GM19193 (cell line): ENCODE measurements around the gene TACC2.

Source experiments
- POLR2A ChIP-seq: IDR thresholded peaks from 4 replicates; pipeline ENCODE4 v1.6.1; 2011; ENCODE audit not compliant: insufficient read depth, insufficient read length; ENCODE audit errors: extremely low read depth

Gene TACC2

DNA sequence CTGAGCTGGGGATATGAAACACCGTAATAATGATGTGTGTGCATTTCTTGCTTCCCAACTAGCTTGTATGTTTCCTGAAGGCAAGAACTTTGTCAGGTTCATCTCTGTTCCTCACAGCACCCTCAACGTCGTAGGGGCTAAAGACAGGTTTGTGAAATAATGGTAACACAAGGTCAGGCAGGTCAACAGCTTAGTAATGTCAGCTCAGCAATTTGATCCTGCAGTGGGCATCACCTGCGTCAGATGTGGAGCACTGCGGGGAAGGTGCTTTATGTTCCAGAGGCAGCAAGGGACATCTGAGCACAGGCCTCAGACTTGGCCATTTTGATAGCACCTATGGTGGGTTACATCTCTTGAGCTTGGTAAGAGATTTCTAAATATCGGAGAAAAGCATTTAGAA is 230.4 kb downstream of the TACC2 start:
- TF ChIP-seq POLR2A: no peak

GRCh38 chr10:122220736-122221135 is 231.8 kb downstream of the TACC2 start:
- no peak for TF ChIP-seq POLR2A

- no peak for TF ChIP-seq POLR2A
Measured at GRCh38 chr10:122221958-122222357, 233.0 kb downstream of the TACC2 start.

GRCh38 chr10:122222638-122223037 is 233.7 kb downstream of the TACC2 start:
- TF ChIP-seq POLR2A: no peak

- TF ChIP-seq POLR2A: no peak
Measured at GRCh38 chr10:122224159-122224558, 235.2 kb downstream of the TACC2 start.

- no peak for TF ChIP-seq POLR2A
Measured at GRCh38 chr10:122225330-122225729, 236.4 kb downstream of the TACC2 start.

DNA sequence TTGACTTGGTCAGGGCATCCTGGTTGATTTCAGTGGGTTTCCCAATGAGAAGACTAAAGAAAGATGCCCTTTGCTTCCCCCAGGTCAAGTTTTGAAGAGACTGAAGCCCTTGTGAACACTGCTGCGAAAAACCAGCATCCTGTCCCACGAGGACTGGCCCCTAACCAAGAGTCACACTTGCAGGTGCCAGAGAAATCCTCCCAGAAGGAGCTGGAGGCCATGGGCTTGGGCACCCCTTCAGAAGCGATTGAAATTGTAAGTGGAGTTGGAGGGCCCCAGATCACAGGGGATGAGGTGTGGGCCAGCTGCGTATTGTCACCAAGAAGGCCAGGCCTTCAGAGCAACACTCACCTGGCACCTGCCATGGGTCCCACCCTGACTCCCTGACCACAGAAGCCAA is 238.8 kb downstream of the TACC2 start:
- no peak for TF ChIP-seq POLR2A

- no peak for TF ChIP-seq POLR2A
Measured at GRCh38 chr10:122229666-122230065, 240.7 kb downstream of the TACC2 start.

DNA sequence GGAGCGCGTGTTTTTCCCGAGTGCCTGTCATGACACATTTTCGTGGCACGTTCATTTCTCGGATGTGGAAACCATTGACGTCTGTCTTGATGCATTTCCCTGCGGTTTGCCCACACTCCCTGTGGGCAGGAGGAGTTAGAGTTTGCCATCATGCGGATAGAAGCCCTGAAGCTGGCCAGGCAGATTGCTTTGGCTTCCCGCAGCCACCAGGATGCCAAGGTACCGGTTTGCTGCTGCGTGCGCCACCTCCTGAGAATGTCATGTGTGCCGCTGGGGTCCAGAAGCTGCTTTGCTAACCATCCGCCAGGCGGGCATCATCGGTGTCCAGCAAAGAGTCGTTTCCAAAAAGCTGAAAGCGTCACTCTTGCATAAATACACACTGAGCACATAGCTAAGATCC is 241.3 kb downstream of the TACC2 start:
- no peak for TF ChIP-seq POLR2A

GRCh38 chr10:122232769-122233168 is 243.8 kb downstream of the TACC2 start:
- no peak for TF ChIP-seq POLR2A

DNA sequence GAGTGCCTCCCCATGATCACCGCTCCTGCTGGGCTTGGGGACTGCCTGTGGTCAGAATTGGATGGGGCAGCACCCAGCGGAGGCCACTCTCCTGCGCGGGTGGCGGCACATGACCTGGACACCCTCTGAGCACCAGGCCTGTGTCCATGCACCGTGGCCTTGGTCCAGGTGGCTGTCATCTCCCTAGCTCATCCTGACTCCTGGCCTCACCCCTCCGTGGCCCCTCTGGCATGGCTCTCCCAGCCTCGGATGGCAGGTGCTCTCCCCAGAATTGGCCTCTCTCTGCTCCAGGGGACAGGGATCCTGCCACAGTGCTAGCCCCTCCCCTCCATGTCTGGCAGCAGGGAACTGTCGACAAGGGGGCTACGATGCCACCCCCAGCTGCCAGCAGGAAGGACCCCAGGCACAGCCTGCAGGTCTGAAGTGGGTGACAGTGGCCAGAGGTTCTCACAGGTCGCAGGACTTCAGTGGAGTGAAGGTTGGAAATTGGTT is 244.9 kb downstream of the TACC2 start:
- no peak for TF ChIP-seq POLR2A

DNA sequence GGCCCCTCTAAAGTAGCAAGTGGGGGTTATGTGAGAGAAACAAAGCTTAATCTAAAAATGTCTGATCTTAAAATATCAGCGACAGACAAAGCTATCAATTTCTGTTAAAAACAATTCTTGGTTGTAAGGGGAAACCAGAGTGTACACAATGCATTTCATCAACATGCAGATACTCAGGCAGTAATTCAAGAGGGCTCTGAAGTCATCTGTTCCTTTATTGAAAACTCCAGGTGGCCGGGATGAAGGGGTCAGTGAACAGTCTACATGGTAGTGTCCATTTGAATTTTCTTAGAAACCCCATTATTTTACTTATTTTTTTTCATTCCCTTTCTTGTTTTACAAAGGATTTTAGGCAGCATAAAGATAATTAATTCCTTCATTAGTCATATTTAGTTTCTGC is 245.5 kb downstream of the TACC2 start:
- no peak for TF ChIP-seq POLR2A

DNA sequence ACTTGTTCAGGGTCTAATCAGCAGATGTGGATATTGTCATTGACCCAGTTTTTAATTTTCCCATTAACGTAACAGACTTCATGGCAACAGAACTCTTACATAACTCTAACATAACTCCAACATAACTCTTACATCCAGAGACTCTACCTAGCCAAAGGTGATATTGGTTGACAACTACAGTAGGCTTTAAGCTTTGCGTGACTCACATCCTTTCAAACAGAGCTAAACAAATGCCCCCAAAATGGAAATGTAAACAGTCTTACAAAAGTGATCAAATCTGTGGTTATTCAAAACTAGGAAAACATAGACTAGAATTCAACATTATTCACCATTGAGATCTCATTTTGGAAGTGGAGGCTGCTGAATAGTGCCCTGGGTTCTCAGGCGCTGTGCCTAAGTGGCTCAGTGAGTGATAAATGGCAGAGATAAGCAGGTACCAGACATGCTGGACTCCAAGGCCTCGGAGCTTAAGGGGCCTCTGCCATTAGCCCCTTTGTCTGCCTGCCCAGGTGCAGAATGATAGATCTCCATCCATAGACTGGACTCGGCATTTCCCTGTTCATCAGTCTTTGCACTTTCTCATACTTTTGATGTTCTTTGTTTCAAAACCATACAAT is 247.8 kb downstream of the TACC2 start:
- no peak for TF ChIP-seq POLR2A

GRCh38 chr10:122237331-122237990 is 248.5 kb downstream of the TACC2 start:
- TF ChIP-seq POLR2A: no peak

DNA sequence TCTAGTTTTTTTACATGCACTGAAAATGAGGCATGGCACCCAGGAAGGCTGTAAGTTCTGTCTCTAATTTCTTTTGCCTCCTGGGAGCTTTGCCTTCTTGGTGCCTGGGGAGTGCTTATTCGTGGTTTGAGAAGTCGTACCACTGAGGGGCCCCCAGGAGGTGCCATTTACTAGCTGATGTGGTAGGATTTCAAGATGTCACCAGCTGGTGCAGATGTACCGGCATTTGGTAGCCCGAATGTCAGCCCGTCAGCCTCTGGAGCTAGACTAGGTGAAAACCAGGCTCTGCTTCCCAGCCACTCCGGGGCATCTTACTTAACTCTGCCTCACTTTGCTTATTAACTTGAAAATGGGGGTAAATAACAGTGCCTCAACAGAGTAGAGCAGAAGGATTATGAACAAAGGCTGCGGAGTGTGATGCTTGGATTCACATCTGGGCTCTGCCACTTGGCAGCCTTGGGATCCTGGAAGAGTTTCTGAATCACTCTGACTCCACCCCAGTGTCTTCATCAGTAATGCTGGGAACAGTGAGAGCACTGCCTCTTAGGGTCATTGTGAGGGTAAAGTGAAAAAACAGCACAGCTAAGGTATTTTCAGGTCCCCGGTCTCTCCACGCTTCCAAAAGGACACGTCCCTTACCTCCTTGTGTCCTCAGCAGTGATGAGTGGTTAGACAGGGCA is 250.8 kb downstream of the TACC2 start:
- no peak for TF ChIP-seq POLR2A

GRCh38 chr10:122240401-122240800 is 251.4 kb downstream of the TACC2 start:
- no peak for TF ChIP-seq POLR2A
